Testis (tissue), 2 donors: Measurements from ENCODE around the gene VAMP4.

Experiments
- CTCF ChIP-seq, 3 experiments: fragments of 450-650 bp in 2 of 3; fragments of 200-600 bp in 1 of 3; sonication (generic) in 1 of 3; IDR thresholded peaks; one replicate each; pipeline ENCODE4 v1.5.1; 2016 to 2019; ENCODE audit warnings: antibody characterized with exemption in 3 of 3, mild to moderate bottlenecking in 2 of 3, moderate library complexity in 1 of 3
- POLR2A ChIP-seq: fragments of 450-650 bp; IDR thresholded peaks from one replicate; pipeline ENCODE4 v1.6.1; 2017; ENCODE audit warnings: antibody characterized with exemption, mild to moderate bottlenecking, moderate library complexity

DNA sequence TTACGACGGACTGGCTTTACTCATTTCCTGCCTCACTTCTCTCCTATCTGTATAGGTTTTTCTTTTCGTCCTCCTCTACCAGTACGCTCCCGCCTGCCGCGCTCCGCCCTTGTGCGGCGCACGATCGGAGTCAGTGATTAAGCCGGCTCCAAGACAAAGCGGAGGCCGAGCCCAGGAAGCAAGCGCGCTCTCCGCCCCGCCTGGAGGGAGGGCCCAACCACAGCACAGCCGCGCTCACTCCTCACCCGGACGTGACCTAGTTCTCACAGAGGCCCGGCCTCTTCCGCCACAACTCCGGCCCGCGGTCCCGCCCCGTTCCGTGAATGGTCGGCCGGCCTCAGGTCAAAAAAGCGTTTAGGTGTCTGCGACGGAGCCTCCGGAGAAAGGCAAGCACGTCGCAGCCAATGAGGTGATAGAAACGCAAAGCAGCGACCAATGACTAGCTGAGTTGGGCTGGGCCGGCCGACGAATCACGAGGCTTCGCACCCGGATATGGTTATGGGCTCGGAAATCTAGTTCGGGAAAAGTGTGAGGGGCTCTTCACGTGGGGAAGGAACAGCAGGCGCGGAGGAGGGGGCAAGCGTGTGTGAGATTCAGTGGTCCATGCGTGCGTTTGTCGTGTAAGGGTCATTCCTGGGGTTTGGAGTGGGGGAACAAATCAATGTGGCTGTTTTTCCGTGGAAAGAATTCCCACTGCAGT lies 39.5 kb upstream of the VAMP4 start, which contains the start of gene METTL13:
- TF ChIP-seq CTCF (IDR thresholded peaks at IDR 0.05) (no peak), POLR2A (peak; percentile 54)
